Loucy (cell line): ENCODE results near the gene DIS3.

Experiments used
- EZH2phosphoT487 ChIP-seq: fragments of 200-600 bp; IDR thresholded peaks from 2 replicates; pipeline ENCODE4 v1.6.1; 2018; ENCODE audit warnings: antibody characterized with exemption, mild to moderate bottlenecking, moderate library complexity, borderline replicate concordance
- TF ChIP-seq, protein P1 (sequence below): fragments of 200-600 bp; sonication (generic); conservative IDR thresholded peaks from 2 replicates; pipeline ENCODE4 v1.5.1; 2014; ENCODE audit warnings: mild to moderate bottlenecking, antibody characterized with exemption, low read length

DNA sequence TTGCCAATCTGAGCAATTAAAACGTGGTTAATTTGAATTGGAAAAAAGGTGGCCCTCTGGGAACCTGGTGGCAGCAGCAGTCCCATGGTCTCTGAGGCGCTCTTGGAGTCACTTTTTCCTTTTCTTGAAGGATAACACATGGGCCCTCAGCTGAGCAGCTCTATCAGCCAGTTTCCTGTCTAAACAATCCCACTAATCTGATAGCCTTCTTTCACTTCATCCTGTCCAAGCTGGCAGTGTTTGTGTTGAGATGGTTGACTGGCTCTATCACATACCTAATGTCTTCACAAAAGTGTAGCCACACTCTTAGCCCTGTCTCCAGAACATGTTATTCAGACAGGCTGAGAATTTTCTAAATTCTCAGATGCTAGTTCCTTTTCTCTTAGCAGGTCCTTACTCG, 64.9 kb downstream of the DIS3 start:
- TF ChIP-seq, protein P1, sequence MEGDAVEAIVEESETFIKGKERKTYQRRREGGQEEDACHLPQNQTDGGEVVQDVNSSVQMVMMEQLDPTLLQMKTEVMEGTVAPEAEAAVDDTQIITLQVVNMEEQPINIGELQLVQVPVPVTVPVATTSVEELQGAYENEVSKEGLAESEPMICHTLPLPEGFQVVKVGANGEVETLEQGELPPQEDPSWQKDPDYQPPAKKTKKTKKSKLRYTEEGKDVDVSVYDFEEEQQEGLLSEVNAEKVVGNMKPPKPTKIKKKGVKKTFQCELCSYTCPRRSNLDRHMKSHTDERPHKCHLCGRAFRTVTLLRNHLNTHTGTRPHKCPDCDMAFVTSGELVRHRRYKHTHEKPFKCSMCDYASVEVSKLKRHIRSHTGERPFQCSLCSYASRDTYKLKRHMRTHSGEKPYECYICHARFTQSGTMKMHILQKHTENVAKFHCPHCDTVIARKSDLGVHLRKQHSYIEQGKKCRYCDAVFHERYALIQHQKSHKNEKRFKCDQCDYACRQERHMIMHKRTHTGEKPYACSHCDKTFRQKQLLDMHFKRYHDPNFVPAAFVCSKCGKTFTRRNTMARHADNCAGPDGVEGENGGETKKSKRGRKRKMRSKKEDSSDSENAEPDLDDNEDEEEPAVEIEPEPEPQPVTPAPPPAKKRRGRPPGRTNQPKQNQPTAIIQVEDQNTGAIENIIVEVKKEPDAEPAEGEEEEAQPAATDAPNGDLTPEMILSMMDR = no peak
- no peak for TF ChIP-seq EZH2phosphoT487
